ENCODE results near the gene RNF126.

DNA sequence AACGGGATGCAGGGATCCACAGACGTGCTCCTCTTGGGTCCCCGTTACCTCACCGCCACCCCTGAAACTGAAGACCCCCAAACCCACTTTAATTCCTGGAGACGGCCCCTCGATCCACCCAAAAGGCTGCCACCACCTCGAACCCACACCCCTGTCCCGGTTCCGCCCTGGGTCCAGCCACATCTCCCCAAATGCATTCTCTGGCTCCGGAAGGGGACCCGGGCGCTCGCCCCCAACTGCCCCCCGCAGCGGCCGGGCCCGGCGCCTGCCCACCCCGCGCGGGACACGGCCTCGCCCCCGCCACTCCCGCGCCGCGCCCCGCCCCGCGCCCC, 13.0 kb upstream of the RNF126 start:
- TF ChIP-seq, protein P1, sequence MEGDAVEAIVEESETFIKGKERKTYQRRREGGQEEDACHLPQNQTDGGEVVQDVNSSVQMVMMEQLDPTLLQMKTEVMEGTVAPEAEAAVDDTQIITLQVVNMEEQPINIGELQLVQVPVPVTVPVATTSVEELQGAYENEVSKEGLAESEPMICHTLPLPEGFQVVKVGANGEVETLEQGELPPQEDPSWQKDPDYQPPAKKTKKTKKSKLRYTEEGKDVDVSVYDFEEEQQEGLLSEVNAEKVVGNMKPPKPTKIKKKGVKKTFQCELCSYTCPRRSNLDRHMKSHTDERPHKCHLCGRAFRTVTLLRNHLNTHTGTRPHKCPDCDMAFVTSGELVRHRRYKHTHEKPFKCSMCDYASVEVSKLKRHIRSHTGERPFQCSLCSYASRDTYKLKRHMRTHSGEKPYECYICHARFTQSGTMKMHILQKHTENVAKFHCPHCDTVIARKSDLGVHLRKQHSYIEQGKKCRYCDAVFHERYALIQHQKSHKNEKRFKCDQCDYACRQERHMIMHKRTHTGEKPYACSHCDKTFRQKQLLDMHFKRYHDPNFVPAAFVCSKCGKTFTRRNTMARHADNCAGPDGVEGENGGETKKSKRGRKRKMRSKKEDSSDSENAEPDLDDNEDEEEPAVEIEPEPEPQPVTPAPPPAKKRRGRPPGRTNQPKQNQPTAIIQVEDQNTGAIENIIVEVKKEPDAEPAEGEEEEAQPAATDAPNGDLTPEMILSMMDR (IDR thresholded peaks at IDR 0.05; ENCODE audit: low read depth, low read length, poor library complexity, severe bottlenecking): no peak
- no peak for TF ChIP-seq EZH2phosphoT487 (IDR thresholded peaks at IDR 0.05; ENCODE audit: borderline replicate concordance, low read length)

Measured in DOHH2 (cell line).